CD1c-positive myeloid dendritic cell (primary cell): Measurements from ENCODE around the gene FOXA3.

Source experiments
- DNase-seq: peaks from one replicate; pipeline ENCODE4 v3.0.0-alpha.2; 2016; ENCODE audit errors: extremely low spot score

Gene FOXA3

GRCh38 chr19:45873219-45873772 lies 9.2 kb downstream of the FOXA3 start:
- DNase-seq = no peak

GRCh38 chr19:45874620-45874966 lies 10.5 kb downstream of the FOXA3 start:
- DNase-seq = no peak

GRCh38 chr19:45876161-45876410 lies 12.0 kb downstream of the FOXA3 start:
- DNase-seq = no peak

- DNase-seq = no peak
These were observed 12.5 kb downstream of the FOXA3 start for GRCh38 chr19:45876411-45877197.

GRCh38 chr19:45878043-45878794 lies 14.1 kb downstream of the FOXA3 start:
- DNase-seq = no peak

GRCh38 chr19:45879055-45879454 lies 14.9 kb downstream of the FOXA3 start:
- no peak for DNase-seq

GRCh38 chr19:45879971-45880370 lies 15.8 kb downstream of the FOXA3 start:
- DNase-seq = no peak

GRCh38 chr19:45881082-45881908 lies 17.2 kb downstream of the FOXA3 start:
- DNase-seq = no peak

- no peak for DNase-seq
These were observed 17.9 kb downstream of the FOXA3 start for GRCh38 chr19:45881909-45882528.

GRCh38 chr19:45882652-45883585 lies 18.8 kb downstream of the FOXA3 start:
- DNase-seq = peak; percentile 91

- DNase-seq = no peak
These were observed 19.4 kb downstream of the FOXA3 start for GRCh38 chr19:45883586-45883880.

- DNase-seq = no peak
These were observed 20.0 kb downstream of the FOXA3 start for GRCh38 chr19:45883881-45884681.

GRCh38 chr19:45884682-45885555 lies 20.8 kb downstream of the FOXA3 start:
- DNase-seq = no peak

- peak; percentile 97 for DNase-seq
These were observed 21.7 kb downstream of the FOXA3 start, which contains the start of gene IRF2BP1 for GRCh38 chr19:45885556-45886426. IRF2BP1 (minus strand) TSS chr19:45886141; CDS start chr19:45885774, 367 bp downstream.

- DNase-seq = peak; percentile 94
These were observed 22.5 kb downstream of the FOXA3 start for GRCh38 chr19:45886427-45887199.

GRCh38 chr19:45887200-45887710 lies 23.1 kb downstream of the FOXA3 start:
- DNase-seq = no peak
